ENCODE results near the gene RBMS3. TPM values are rescaled to one million over a fixed set of nuclear protein-coding genes. Genes with fewer than 3 reads are reported as not detected.

The RBMS3 gene
- total and polyA plus RNA-seq, 4 donors, result 4.8 to 117 (median 29.4) TPM

GRCh38 chr3:29344935-29345334 is 64.1 kb downstream of the RBMS3 start:
- DNase-seq (no peak), ATAC-seq (ENCODE audit: insufficient read depth, low FRiP score) (no peak)
- WGBS, 2 donors, result 96 to 97% methylated on average over 1 of the region's 1 CpG
- H3K27ac ChIP-seq (ENCODE audit: low read depth in 1 of 2, low read length in 1 of 2), result no peak overlapping the region
- H3K9ac ChIP-seq (ENCODE audit: insufficient read depth in 1 of 2, low read length in 2 of 2), result no peak overlapping the region
- H3K4me1 ChIP-seq (ENCODE audit: control insufficient read depth in 5 of 5, insufficient read depth in 5 of 5, low read length in 5 of 5), result peaks cover 0 to 2% (median 0%) of the 10 kb centered on the region in 5 donors
- no peak overlapping the region for H3K4me3 ChIP-seq
- TF ChIP-seq, protein P1, sequence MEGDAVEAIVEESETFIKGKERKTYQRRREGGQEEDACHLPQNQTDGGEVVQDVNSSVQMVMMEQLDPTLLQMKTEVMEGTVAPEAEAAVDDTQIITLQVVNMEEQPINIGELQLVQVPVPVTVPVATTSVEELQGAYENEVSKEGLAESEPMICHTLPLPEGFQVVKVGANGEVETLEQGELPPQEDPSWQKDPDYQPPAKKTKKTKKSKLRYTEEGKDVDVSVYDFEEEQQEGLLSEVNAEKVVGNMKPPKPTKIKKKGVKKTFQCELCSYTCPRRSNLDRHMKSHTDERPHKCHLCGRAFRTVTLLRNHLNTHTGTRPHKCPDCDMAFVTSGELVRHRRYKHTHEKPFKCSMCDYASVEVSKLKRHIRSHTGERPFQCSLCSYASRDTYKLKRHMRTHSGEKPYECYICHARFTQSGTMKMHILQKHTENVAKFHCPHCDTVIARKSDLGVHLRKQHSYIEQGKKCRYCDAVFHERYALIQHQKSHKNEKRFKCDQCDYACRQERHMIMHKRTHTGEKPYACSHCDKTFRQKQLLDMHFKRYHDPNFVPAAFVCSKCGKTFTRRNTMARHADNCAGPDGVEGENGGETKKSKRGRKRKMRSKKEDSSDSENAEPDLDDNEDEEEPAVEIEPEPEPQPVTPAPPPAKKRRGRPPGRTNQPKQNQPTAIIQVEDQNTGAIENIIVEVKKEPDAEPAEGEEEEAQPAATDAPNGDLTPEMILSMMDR (IDR thresholded peaks at IDR 0.05; ENCODE audit: control extremely low read depth, extremely low read depth), result no peak
- no peaks in the 10 kb centered on the region for H3K9me3 ChIP-seq (ENCODE audit: control insufficient read depth in 4 of 4, insufficient read depth in 3 of 4, low read length in 3 of 4)
- no peaks in the 10 kb centered on the region for H3K27me3 ChIP-seq (ENCODE audit: control insufficient read depth in 3 of 3, insufficient read depth in 3 of 3, low read length in 2 of 3)
- peaks cover 0 to 3% (median 0%) of the 10 kb centered on the region in 4 donors for H3K36me3 ChIP-seq (ENCODE audit: control insufficient read depth in 4 of 4, insufficient read depth in 4 of 4, low read length in 4 of 4)

GRCh38 chr3:29345516-29346300 is 64.8 kb downstream of the RBMS3 start:
- Histone ChIP-seq H3K9me3 (ENCODE audit: control insufficient read depth in 4 of 4, insufficient read depth in 3 of 4, low read length in 3 of 4) (no peaks in the 10 kb centered on the region), H3K36me3 (ENCODE audit: control insufficient read depth in 4 of 4, insufficient read depth in 4 of 4, low read length in 4 of 4) (peaks cover 0 to 3% (median 0%) of the 10 kb centered on the region in 4 donors), H3K4me3 (no peak overlapping the region), H3K27me3 (ENCODE audit: control insufficient read depth in 3 of 3, insufficient read depth in 3 of 3, low read length in 2 of 3) (no peaks in the 10 kb centered on the region), H3K4me1 (ENCODE audit: control insufficient read depth in 5 of 5, insufficient read depth in 5 of 5, low read length in 5 of 5) (peaks cover 0 to 2% (median 0%) of the 10 kb centered on the region in 5 donors), H3K27ac (ENCODE audit: low read depth in 1 of 2, low read length in 1 of 2) (no peak overlapping the region), H3K9ac (ENCODE audit: insufficient read depth in 1 of 2, low read length in 2 of 2) (no peak overlapping the region)
- TF ChIP-seq, protein P1 (IDR thresholded peaks at IDR 0.05; ENCODE audit: control extremely low read depth, extremely low read depth), result no peak
- 61 to 86% methylated on average over 3 of the region's 3 CpGs for WGBS, 2 donors
- DNase-seq (no peak), ATAC-seq (ENCODE audit: insufficient read depth, low FRiP score) (no peak)

GRCh38 chr3:29346828-29347227 is 66.0 kb downstream of the RBMS3 start:
- no peak overlapping the region for H3K9ac ChIP-seq (ENCODE audit: insufficient read depth in 1 of 2, low read length in 2 of 2)
- H3K4me3 ChIP-seq, result no peak overlapping the region
- H3K4me1 ChIP-seq (ENCODE audit: control insufficient read depth in 5 of 5, insufficient read depth in 5 of 5, low read length in 5 of 5), result peaks cover 0 to 2% (median 0%) of the 10 kb centered on the region in 5 donors
- DNase-seq (peak in 2 of 3 donors; percentile 67 to 78), ATAC-seq (ENCODE audit: insufficient read depth, low FRiP score) (no peak)
- peaks cover 0 to 3% (median 0%) of the 10 kb centered on the region in 4 donors for H3K36me3 ChIP-seq (ENCODE audit: control insufficient read depth in 4 of 4, insufficient read depth in 4 of 4, low read length in 4 of 4)
- no peaks in the 10 kb centered on the region for H3K27me3 ChIP-seq (ENCODE audit: control insufficient read depth in 3 of 3, insufficient read depth in 3 of 3, low read length in 2 of 3)
- TF ChIP-seq, protein P1 (IDR thresholded peaks at IDR 0.05; ENCODE audit: control extremely low read depth, extremely low read depth), result no peak
- no peak overlapping the region for H3K27ac ChIP-seq (ENCODE audit: low read depth in 1 of 2, low read length in 1 of 2)
- no peaks in the 10 kb centered on the region for H3K9me3 ChIP-seq (ENCODE audit: control insufficient read depth in 4 of 4, insufficient read depth in 3 of 4, low read length in 3 of 4)
- 73 to 86% methylated on average over 1 of the region's 1 CpG for WGBS, 2 donors

All from lung (tissue), 12 donors.